IMR-90 (cell line): ENCODE measurements around the gene SLC25A11. TPM values are rescaled to one million over a fixed set of nuclear protein-coding genes. Genes with fewer than 3 reads are reported as not detected.

Experiments
- ATAC-seq: fragments of 200-7000 bp; cut with Tn5 transposase; 2 replicates; pipeline ENCODE4 v1.9.1; 2020; ENCODE audit warnings: low read depth, mild to moderate bottlenecking, moderate library complexity
- BruUV-seq: library from RNA; stranded (reverse); fragments of 400-500 nt; replicated peaks from 2 replicates; lab custom pipeline; 2021; lab: Mats Ljungman, UMichigan
- CTCF ChIA-PET: fragments of 300-600 bp; formaldehyde crosslinking; extraction: SDS; loops from one replicate; lab custom pipeline; 2021; ENCODE audit warnings: antibody characterized with exemption; lab: Yijun Ruan, JAX
- POLR2A ChIA-PET: fragments of 300-600 bp; sonication (Branson Sonifier 250); formaldehyde crosslinking; loops from one replicate; lab custom pipeline; 2022; ENCODE audit warnings: antibody characterized with exemption; ENCODE audit not compliant: unreplicated experiment; lab: Charles Lee
- DNase-seq: peaks from one replicate; pipeline ENCODE4 v3.0.0; 2013
- H2AFZ ChIP-seq: replicated peaks from 2 replicates; pipeline ENCODE3; 2013; ENCODE audit warnings: low read length, mild to moderate bottlenecking; ENCODE audit not compliant: poor library complexity
- H2AK5ac ChIP-seq: 2 replicates; pipeline ENCODE4 v1.6.1; 2013; ENCODE audit warnings: low read depth, low read length, inconsistent platforms
- H2AK9ac ChIP-seq: replicated peaks from 2 replicates; pipeline ENCODE3; 2013; ENCODE audit warnings: mild to moderate bottlenecking, low read depth, low read length, moderate library complexity; ENCODE audit not compliant: poor library complexity
- H2BK120ac ChIP-seq: 2 replicates; pipeline ENCODE4 v1.6.1; 2013; ENCODE audit warnings: low read depth, low read length, inconsistent platforms
- H2BK15ac ChIP-seq: 3 replicates; pipeline ENCODE4 v1.6.1; 2013; ENCODE audit warnings: low read depth, low read length, inconsistent platforms
- H2BK20ac ChIP-seq: 2 replicates; pipeline ENCODE4 v1.6.1; 2013; ENCODE audit warnings: low read depth, mild to moderate bottlenecking, inconsistent platforms, low read length, moderate library complexity
- H2BK5ac ChIP-seq: 2 replicates; pipeline ENCODE4 v1.6.1; 2013; ENCODE audit warnings: mild to moderate bottlenecking, low read depth, low read length, inconsistent platforms; ENCODE audit not compliant: poor library complexity, severe bottlenecking
- H3K14ac ChIP-seq: replicated peaks from 2 replicates; pipeline ENCODE4 v1.6.1; 2013; ENCODE audit warnings: low read depth, low read length, inconsistent platforms
- H3K18ac ChIP-seq: 2 replicates; pipeline ENCODE4 v1.6.1; 2013; ENCODE audit warnings: low read depth, low read length, control low read depth
- H3K23ac ChIP-seq: 2 replicates; pipeline ENCODE4 v1.6.1; 2013; ENCODE audit warnings: low read depth, low read length, inconsistent platforms
- H3K27ac ChIP-seq: 2 replicates; pipeline ENCODE4 v1.5.1; 2013; ENCODE audit warnings: mild to moderate bottlenecking, control low read depth, low read length; ENCODE audit not compliant: insufficient read depth
- H3K27me3 ChIP-seq: 2 replicates; pipeline ENCODE4 v1.6.1; 2013; ENCODE audit warnings: low read length; ENCODE audit not compliant: control insufficient read depth, insufficient read depth
- H3K36me3 ChIP-seq: 2 replicates; pipeline ENCODE4 v1.6.1; 2013; ENCODE audit warnings: low read length, mixed read lengths; ENCODE audit not compliant: control insufficient read depth, insufficient read depth
- H3K4ac ChIP-seq: 2 replicates; pipeline ENCODE4 v1.6.1; 2013; ENCODE audit warnings: low read depth, low read length, inconsistent platforms
- H3K4me1 ChIP-seq: 2 replicates; pipeline ENCODE4 v1.6.1; 2013; ENCODE audit warnings: low read length, mixed read lengths; ENCODE audit not compliant: control insufficient read depth, insufficient read depth
- H3K4me2 ChIP-seq: 2 replicates; pipeline ENCODE4 v1.6.1; 2013; ENCODE audit warnings: low read depth, mild to moderate bottlenecking, control low read depth, low read length, moderate library complexity
- H3K4me3 ChIP-seq: 2 replicates; pipeline ENCODE4 v1.5.1; 2013; ENCODE audit warnings: low read depth, mild to moderate bottlenecking, control low read depth, low read length, moderate library complexity; ENCODE audit not compliant: insufficient read depth
- H3K56ac ChIP-seq: 2 replicates; pipeline ENCODE4 v1.6.1; 2013; ENCODE audit warnings: low read length, inconsistent platforms; ENCODE audit not compliant: insufficient read depth; ENCODE audit errors: extremely low read depth
- H3K79me1 ChIP-seq, 2 experiments: 2 replicates each; pipeline ENCODE4 v1.6.1; 2013; ENCODE audit warnings: low read length in 2 of 2, inconsistent platforms in 1 of 2, low read depth in 1 of 2
- H3K9ac ChIP-seq: 2 replicates; pipeline ENCODE4 v1.6.1; 2013; ENCODE audit warnings: low read depth, low read length, control low read depth
- H3K9me1 ChIP-seq: 2 replicates; pipeline ENCODE4 v1.6.1; 2013; ENCODE audit warnings: low read length, inconsistent platforms; ENCODE audit not compliant: insufficient read depth
- H3K9me3 ChIP-seq: 2 replicates; pipeline ENCODE4 v1.6.1; 2013; ENCODE audit warnings: low read length; ENCODE audit not compliant: control insufficient read depth, insufficient read depth
- H4K20me1 ChIP-seq: 2 replicates; pipeline ENCODE4 v1.6.1; 2013; ENCODE audit warnings: low read length, inconsistent platforms; ENCODE audit not compliant: insufficient read depth
- H4K5ac ChIP-seq: 2 replicates; pipeline ENCODE4 v1.6.1; 2013; ENCODE audit warnings: mild to moderate bottlenecking, low read depth, low read length, control low read depth
- H4K8ac ChIP-seq, 2 experiments: 2 replicates each; pipeline ENCODE4 v1.6.1; 2013; ENCODE audit warnings: low read depth in 2 of 2, low read length in 2 of 2, control low read depth in 1 of 2, inconsistent platforms in 1 of 2
- H4K91ac ChIP-seq: 2 replicates; pipeline ENCODE4 v1.6.1; 2013; ENCODE audit warnings: low read depth, low read length, inconsistent platforms; ENCODE audit not compliant: insufficient read depth
- BHLHE40 ChIP-seq: fragments of 150-350 bp; IDR thresholded peaks from 2 replicates; pipeline ENCODE4 v1.6.1; 2016; ENCODE audit warnings: mild to moderate bottlenecking, low read depth, low read length
- CHD1 ChIP-seq: IDR thresholded peaks from 2 replicates; pipeline ENCODE4 v1.6.1; 2012; ENCODE audit warnings: low read depth, low read length, improper control_type of control experiment
- CTCF ChIP-seq: conservative IDR thresholded peaks from 2 replicates; pipeline ENCODE4 v1.5.1; 2012; ENCODE audit warnings: mild to moderate bottlenecking, low read depth, low read length, improper control_type of control experiment
- FOS ChIP-seq: fragments of 150-350 bp; IDR thresholded peaks from 2 replicates; pipeline ENCODE4 v1.6.1; 2016; ENCODE audit warnings: low read depth, low read length
- MAFK ChIP-seq: IDR thresholded peaks from 2 replicates; pipeline ENCODE4 v1.6.1; 2012; ENCODE audit warnings: low read depth, low read length, improper control_type of control experiment
- MAZ ChIP-seq: IDR thresholded peaks from 2 replicates; pipeline ENCODE4 v1.6.1; 2012; ENCODE audit warnings: low read depth, mild to moderate bottlenecking, low read length, improper control_type of control experiment, moderate library complexity, borderline replicate concordance
- MXI1 ChIP-seq: IDR thresholded peaks from 2 replicates; pipeline ENCODE4 v1.6.1; 2012; ENCODE audit warnings: low read depth, mild to moderate bottlenecking, low read length, moderate library complexity, borderline replicate concordance
- NFE2L2 ChIP-seq: fragments of 150-350 bp; IDR thresholded peaks from 2 replicates; pipeline ENCODE4 v1.6.1; 2016; ENCODE audit warnings: low read depth, mild to moderate bottlenecking, low read length
- RAD21 ChIP-seq: IDR thresholded peaks from 2 replicates; pipeline ENCODE4 v1.6.1; 2012; ENCODE audit warnings: low read length, improper control_type of control experiment
- RCOR1 ChIP-seq: IDR thresholded peaks from 2 replicates; pipeline ENCODE4 v1.6.1; 2012; ENCODE audit warnings: mild to moderate bottlenecking, low read length, improper control_type of control experiment; ENCODE audit not compliant: insufficient replicate concordance
- RFX5 ChIP-seq: IDR thresholded peaks from 2 replicates; pipeline ENCODE4 v1.8.0; 2012; ENCODE audit warnings: low read depth, mild to moderate bottlenecking, low read length, moderate library complexity
- SMC3 ChIP-seq: fragments of 150-350 bp; IDR thresholded peaks from 2 replicates; pipeline ENCODE4 v1.6.1; 2016; ENCODE audit warnings: low read depth, mild to moderate bottlenecking, antibody characterized with exemption, low read length, moderate library complexity
- WGBS, 2 experiments: methylation state at CpG; one replicate each; pipeline versions ENCODE4 v1.1.5 to v1.1.7; 2013; ENCODE audit warnings: missing lambda C conversion rate in 2 of 2; ENCODE audit not compliant: insufficient read length in 1 of 2; ENCODE audit errors: extremely low coverage in 2 of 2; 5-methylcytosine and 5-hydroxymethylcytosine counted together
- dilution Hi-C: fragments of 300-500 bp; cut with HindIII; formaldehyde crosslinking; loops from one replicate; pipeline ENCODE4 v1.14.3; 2018; ENCODE audit warnings: low sequenced_read_pairs; ENCODE audit not compliant: unreplicated experiment
- in situ Hi-C: fragments of 300-500 bp; cut with MboI; formaldehyde crosslinking; loops from 3 replicates; pipeline ENCODE4 v1.14.3; 2019; ENCODE audit warnings: low sequenced_read_pairs, inconsistent platforms, mixed read lengths
- intact Hi-C: fragments of 100-400 bp; cut with micrococcal nuclease; formaldehyde crosslinking; loops from 2 replicates; pipeline ENCODE4 v1.10.0; 2022
- polyA plus RNA-seq, 3 experiments: library from polyadenylated mRNA; depleted of rRNA; stranded (reverse); fragments of >200 nt; gene quantifications; 2 replicates each; pipeline ENCODE4 v1.2.3, GENCODE V29; 2012; ENCODE audit warnings: low replicate concordance in 1 of 3
- total RNA-seq: library from RNA; depleted of rRNA; stranded (reverse); fragments of >200 nt; gene quantifications from 2 replicates; pipeline ENCODE4 v1.2.3, GENCODE V29; 2012
- TF ChIP-seq, protein P1 (sequence below): fragments of 150-350 bp; IDR thresholded peaks from 2 replicates; pipeline ENCODE4 v1.6.1; 2016; ENCODE audit warnings: low read depth, mild to moderate bottlenecking, low read length, moderate library complexity, borderline replicate concordance
- TF ChIP-seq, protein P2 (sequence below): fragments of 150-350 bp; IDR thresholded peaks from 2 replicates; pipeline ENCODE4 v1.6.1; 2017; ENCODE audit warnings: mild to moderate bottlenecking, antibody characterized with exemption, low read length, low read depth

SLC25A11 gene
- total and polyA plus RNA-seq, 2 of the 4 experiments (the other 2 are of a cell fraction): 35.0 to 62.2 TPM

DNA sequence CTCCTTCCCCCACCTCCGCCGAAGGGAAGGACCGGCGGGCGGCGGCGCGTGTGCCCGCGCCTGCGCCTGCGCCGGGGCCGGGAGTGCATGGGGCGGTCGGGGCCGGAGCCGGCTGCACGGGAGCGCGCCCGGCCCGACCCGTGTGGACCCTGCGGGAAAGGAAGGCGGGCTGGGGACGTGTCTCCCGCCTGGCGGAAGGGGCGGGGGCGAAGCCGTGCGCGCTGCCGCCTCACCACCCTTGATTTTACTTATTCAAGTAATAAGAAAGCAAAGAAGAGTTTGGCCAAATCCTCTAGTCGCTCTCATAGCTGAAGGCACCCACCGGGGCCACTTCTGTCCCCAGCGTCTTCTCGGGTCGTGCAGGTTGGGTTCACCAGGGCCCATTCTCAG is 9.1 kb upstream of the SLC25A11 start:
- BruUV-seq: no TSS peak
- WGBS, 2 experiments: 0% methylated on average over 2 of the region's 40 CpGs; no CpG with 5 or more reads in 1 of the 2 experiments
- H3K27me3 ChIP-seq: no peaks in the 10 kb centered on the region
- H3K9me1 ChIP-seq: peaks cover 27% of the 10 kb centered on the region; the same call in 1 of the 2 replicates
- ChIA-PET CTCF (no interaction called here), POLR2A (interaction anchor here (0.6 to 3.5 kb wide), 6 partner anchors 8 to 392 kb away, joined by 3 to 19 read pairs (median 6); partner anchors contain the start of genes KIF1C and SPAG7)
- peaks cover 26% of the 10 kb centered on the region for H3K36me3 ChIP-seq
- H2BK120ac ChIP-seq: peak overlapping the region; percentile 95
- H3K79me1 ChIP-seq: peaks cover 17 to 40% of the 10 kb centered on the region in 2 experiments; a peak in 3 of 4 replicates
- TF ChIP-seq, protein P1, sequence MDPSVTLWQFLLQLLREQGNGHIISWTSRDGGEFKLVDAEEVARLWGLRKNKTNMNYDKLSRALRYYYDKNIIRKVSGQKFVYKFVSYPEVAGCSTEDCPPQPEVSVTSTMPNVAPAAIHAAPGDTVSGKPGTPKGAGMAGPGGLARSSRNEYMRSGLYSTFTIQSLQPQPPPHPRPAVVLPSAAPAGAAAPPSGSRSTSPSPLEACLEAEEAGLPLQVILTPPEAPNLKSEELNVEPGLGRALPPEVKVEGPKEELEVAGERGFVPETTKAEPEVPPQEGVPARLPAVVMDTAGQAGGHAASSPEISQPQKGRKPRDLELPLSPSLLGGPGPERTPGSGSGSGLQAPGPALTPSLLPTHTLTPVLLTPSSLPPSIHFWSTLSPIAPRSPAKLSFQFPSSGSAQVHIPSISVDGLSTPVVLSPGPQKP: no peak
- TF ChIP-seq BHLHE40: peak; percentile 41; the same call in 1 of the 2 replicates
- no peak for TF ChIP-seq MAZ
- TF ChIP-seq RFX5: no peak
- TF ChIP-seq CHD1: no peak
- TF ChIP-seq RAD21: no peak
- no peak for TF ChIP-seq CTCF
- no peak for TF ChIP-seq FOS
- TF ChIP-seq, protein P2, sequence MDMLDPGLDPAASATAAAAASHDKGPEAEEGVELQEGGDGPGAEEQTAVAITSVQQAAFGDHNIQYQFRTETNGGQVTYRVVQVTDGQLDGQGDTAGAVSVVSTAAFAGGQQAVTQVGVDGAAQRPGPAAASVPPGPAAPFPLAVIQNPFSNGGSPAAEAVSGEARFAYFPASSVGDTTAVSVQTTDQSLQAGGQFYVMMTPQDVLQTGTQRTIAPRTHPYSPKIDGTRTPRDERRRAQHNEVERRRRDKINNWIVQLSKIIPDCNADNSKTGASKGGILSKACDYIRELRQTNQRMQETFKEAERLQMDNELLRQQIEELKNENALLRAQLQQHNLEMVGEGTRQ: peak; percentile 65
- peak; percentile 37 for TF ChIP-seq RCOR1
- TF ChIP-seq NFE2L2: no peak
- 0 out of 2 replicates have a peak, but pooled peaks have one; percentile 36 for TF ChIP-seq MXI1
- no peak for TF ChIP-seq SMC3
- no peak for TF ChIP-seq MAFK
- H3K14ac ChIP-seq: peak overlapping the region; percentile 98
- H4K5ac ChIP-seq: peak overlapping the region; percentile 61
- dilution Hi-C loops: no loop called here
- peak overlapping the region; percentile 98 for H3K4me3 ChIP-seq
- H2AK5ac ChIP-seq: peak overlapping the region; percentile 79
- peak overlapping the region; percentile 91 for H3K27ac ChIP-seq
- in situ Hi-C loops: no loop called here
- no peaks in the 10 kb centered on the region for H3K9me3 ChIP-seq
- H3K56ac ChIP-seq: peak overlapping the region; percentile 95
- peak overlapping the region; percentile 85 for H2AFZ ChIP-seq
- H4K8ac ChIP-seq: peak overlapping the region; percentile 62 to 99
- H3K4ac ChIP-seq: peak overlapping the region; percentile 97
- peak; percentile 89 for DNase-seq
- H2BK15ac ChIP-seq: peak overlapping the region; percentile 91; the same call in 1 of the 3 replicates
- H4K20me1 ChIP-seq: peaks cover 46% of the 10 kb centered on the region
- peak overlapping the region; percentile 71 for H3K18ac ChIP-seq
- peak overlapping the region; percentile 87 for H3K9ac ChIP-seq
- peak overlapping the region; percentile 91 for H4K91ac ChIP-seq
- H2BK20ac ChIP-seq: peak overlapping the region; percentile 94; the same call in 1 of the 2 replicates
- peak overlapping the region; percentile 88 for H3K4me2 ChIP-seq
- peak overlapping the region; percentile 96 for H2AK9ac ChIP-seq
- peak overlapping the region; percentile 90 for H2BK5ac ChIP-seq
- peaks cover 38% of the 10 kb centered on the region for H3K4me1 ChIP-seq
- ATAC-seq: peak; percentile 62
- peak overlapping the region; percentile 94 for H3K23ac ChIP-seq
- intact Hi-C loops: loop anchor here (1.0 kb wide), 2 partner anchors 18 to 38 kb away; partner anchors contain the start of genes CAMTA2 and SPAG7
